Measurements from ENCODE around the gene CYB561A3.
A peak's percentile ranks its signal among the peaks of the same experiment; 100 is the strongest.

The CYB561A3 gene

DNA sequence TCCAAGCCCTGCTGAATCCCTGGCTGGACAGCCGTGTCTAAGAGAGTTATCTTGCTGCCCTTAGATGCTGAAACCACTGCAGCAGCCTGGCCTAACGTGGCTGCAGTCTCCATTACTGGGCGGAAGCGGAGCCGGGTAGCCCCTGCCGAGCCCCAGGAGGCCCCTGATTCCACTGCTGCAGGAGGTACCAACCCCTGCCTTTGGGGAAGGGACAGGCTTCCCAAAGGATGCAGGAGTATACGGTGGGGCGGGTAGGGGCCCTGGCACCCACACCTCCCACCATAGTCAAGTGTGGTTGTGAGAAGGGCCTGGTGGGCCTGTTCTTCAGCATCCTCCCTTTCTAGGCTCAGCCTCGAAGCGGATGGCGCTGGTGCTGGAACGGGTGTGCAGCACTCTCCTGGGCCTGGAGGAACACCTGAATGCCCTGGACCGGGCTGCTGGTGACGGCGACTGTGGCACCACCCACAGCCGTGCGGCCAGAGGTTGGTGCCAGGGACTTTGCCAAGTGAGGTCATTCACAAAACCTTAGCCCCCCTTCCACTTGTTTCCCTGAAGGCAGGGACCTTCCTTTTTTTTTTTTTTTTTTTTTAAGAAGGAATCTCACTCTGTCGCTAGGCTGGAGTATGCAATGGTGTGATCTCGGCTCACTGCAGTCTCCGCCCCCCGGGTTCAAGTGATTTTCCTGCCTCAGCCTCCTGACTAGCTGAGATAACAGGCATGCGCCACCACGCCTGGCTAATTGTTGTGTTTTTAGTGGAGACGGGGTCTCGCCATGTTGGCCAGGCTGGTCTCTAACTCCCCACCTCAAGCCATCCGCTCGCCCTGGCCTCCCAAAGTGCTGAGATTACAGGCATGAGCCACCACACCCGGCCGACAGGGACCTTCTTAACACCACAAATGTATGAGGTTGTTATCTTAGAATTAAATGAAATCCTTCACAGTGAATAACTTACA lies 17.6 kb downstream of the CYB561A3 start:
- H3K4me3 Mint-ChIP-seq: no peak overlapping the region
- no peaks in the 10 kb centered on the region for H3K27me3 Mint-ChIP-seq (ENCODE audit: low read depth)
- peaks cover 1% of the 10 kb centered on the region for H3K4me1 Mint-ChIP-seq (ENCODE audit: low read depth)
- H3K36me3 Mint-ChIP-seq (ENCODE audit: low read depth): peaks cover 5% of the 10 kb centered on the region
- H3K27ac Mint-ChIP-seq: no peak overlapping the region
- no peaks in the 10 kb centered on the region for H3K9me3 Mint-ChIP-seq

DNA sequence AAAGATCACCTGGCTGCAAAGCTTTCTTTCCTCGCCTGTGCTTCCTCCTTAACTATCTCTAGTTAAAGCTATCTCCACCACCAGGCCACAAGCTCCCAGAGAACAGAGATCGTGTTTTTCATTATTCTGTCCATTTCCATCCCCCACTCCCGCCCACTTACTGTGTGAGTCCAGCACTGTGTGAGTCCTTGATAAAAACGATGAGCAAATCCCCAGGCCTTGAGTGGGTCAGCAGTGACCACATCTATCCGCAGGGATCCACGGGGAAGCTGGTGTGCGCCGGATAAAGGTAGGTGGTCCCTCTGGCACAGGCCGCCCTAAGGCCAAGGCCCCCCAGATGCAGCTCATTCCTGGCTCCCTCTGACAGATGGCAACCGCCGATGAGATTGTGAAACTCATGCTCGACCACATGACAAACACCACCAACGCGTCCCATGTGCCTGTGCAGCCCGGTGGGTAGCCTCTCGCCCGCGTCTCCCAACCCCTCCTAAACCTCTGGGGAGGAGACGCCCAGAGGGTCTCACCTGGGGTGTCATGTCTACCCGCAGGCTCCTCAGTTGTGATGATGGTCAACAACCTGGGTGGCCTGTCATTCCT lies 19.4 kb downstream of the CYB561A3 start:
- H3K27ac Mint-ChIP-seq: no peak overlapping the region
- H3K4me3 Mint-ChIP-seq: no peak overlapping the region
- H3K36me3 Mint-ChIP-seq (ENCODE audit: low read depth): peaks cover 4% of the 10 kb centered on the region
- peaks cover 1% of the 10 kb centered on the region for H3K4me1 Mint-ChIP-seq (ENCODE audit: low read depth)
- no peaks in the 10 kb centered on the region for H3K9me3 Mint-ChIP-seq
- no peaks in the 10 kb centered on the region for H3K27me3 Mint-ChIP-seq (ENCODE audit: low read depth)

DNA sequence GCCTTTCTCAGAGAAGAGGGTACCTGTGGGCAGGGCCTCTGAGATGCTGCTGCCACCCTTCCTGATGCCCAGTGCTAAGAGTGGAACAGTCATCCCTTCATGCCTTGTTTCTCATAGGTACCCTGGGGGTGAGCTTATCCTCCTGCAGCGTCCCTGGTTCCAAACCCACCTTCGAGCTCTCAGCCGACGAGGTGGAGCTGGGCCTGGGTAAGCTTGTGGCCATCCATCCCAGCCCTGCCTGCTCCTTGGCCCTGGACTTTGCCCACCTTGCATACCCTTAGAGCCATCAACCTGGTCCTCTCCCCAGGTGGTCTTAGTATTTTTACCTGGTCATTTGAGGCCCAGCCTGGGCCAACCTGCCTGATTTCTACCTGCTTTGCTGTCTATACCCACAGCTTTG lies 20.0 kb downstream of the CYB561A3 start:
- no peaks in the 10 kb centered on the region for H3K9me3 Mint-ChIP-seq
- peaks cover 5% of the 10 kb centered on the region for H3K4me1 Mint-ChIP-seq (ENCODE audit: low read depth)
- H3K36me3 Mint-ChIP-seq (ENCODE audit: low read depth): peaks cover 4% of the 10 kb centered on the region
- no peaks in the 10 kb centered on the region for H3K27me3 Mint-ChIP-seq (ENCODE audit: low read depth)
- no peak overlapping the region for H3K4me3 Mint-ChIP-seq
- no peak overlapping the region for H3K27ac Mint-ChIP-seq

DNA sequence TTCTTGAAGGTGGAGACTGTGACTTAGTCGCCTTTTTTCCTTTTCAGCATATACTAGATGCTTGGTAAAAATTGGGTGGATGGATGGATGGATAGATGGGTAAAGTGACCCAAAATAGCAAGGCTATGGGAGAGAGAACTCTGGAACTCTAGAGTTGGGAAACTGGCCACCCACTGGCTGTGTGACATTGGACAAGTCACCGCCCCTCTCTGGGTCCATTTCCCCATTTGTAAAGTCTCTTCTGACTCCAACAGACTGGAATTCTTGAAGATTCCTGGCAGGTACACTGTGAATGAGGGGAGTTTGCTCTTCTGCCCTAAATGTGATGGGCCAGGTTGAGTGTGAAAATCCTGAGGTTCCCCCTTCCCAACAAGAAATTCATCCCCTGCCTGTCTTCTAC lies 20.7 kb downstream of the CYB561A3 start:
- Mint-ChIP-seq H3K27ac (no peak overlapping the region), H3K27me3 (ENCODE audit: low read depth) (no peaks in the 10 kb centered on the region), H3K36me3 (ENCODE audit: low read depth) (peaks cover 3% of the 10 kb centered on the region), H3K4me1 (ENCODE audit: low read depth) (peaks cover 6% of the 10 kb centered on the region), H3K9me3 (no peaks in the 10 kb centered on the region), H3K4me3 (no peak overlapping the region)

DNA sequence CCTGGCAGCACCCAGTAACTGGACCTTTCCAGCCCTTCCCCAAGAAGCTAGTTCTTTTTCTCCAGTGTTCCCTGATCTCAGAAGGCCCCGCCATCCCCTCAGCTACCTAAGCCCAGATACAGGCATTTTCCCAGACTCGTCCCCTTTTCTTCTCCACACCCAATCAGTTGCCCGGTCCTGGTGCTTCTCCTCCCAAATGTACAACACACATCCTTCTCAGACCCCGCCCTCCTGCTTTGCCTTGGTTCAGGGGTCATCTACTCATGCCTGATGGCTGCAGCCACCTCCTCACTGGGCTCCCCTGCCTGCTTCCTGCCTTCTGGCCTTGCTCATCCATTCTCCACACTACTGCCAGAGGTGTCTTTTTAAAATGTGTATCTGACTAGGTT lies 22.2 kb downstream of the CYB561A3 start:
- peaks cover 2% of the 10 kb centered on the region for H3K36me3 Mint-ChIP-seq (ENCODE audit: low read depth)

DNA sequence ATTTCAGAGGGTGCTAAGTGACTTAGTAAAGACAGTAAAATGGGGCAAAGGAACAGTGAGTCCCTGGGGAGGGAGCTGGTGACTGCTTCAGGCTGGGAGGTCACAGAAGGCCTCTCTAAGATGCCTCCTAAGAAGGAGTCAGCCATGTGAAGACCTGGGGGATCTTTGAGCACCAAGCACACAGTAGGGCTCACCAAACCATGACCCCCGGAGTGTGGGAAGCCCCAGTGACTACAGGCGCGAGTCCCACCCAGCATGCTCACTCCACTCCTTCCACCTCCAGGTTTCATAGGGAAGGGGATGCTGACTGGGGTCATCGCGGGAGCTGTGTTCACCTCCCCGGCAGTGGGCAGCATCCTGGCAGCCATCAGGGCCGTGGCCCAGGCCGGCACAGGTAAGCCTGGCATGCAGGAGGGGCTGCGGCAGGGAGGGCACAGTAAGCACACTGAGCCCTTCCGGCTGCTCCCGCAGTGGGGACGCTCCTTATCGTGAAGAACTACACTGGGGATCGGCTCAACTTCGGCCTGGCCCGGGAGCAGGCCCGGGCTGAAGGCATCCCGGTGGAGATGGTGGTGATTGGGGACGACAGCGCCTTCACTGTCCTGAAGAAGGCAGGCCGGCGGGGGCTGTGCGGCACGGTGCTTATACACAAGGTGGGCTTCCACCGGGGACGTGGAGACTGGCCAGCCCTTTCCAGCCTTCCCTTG lies 22.7 kb downstream of the CYB561A3 start:
- Mint-ChIP-seq H3K27me3 (ENCODE audit: low read depth) (no peaks in the 10 kb centered on the region), H3K9me3 (no peaks in the 10 kb centered on the region), H3K36me3 (ENCODE audit: low read depth) (peaks cover 2% of the 10 kb centered on the region), H3K27ac (no peak overlapping the region), H3K4me3 (no peak overlapping the region), H3K4me1 (ENCODE audit: low read depth) (peaks cover 13% of the 10 kb centered on the region)

More for the DNA sequence above, 22.2 kb downstream of the CYB561A3 start:
- no peak overlapping the region for H3K27ac Mint-ChIP-seq
- H3K9me3 Mint-ChIP-seq: no peaks in the 10 kb centered on the region
- no peak overlapping the region for H3K4me3 Mint-ChIP-seq
- H3K4me1 Mint-ChIP-seq (ENCODE audit: low read depth): peaks cover 8% of the 10 kb centered on the region
- no peaks in the 10 kb centered on the region for H3K27me3 Mint-ChIP-seq (ENCODE audit: low read depth)

DNA sequence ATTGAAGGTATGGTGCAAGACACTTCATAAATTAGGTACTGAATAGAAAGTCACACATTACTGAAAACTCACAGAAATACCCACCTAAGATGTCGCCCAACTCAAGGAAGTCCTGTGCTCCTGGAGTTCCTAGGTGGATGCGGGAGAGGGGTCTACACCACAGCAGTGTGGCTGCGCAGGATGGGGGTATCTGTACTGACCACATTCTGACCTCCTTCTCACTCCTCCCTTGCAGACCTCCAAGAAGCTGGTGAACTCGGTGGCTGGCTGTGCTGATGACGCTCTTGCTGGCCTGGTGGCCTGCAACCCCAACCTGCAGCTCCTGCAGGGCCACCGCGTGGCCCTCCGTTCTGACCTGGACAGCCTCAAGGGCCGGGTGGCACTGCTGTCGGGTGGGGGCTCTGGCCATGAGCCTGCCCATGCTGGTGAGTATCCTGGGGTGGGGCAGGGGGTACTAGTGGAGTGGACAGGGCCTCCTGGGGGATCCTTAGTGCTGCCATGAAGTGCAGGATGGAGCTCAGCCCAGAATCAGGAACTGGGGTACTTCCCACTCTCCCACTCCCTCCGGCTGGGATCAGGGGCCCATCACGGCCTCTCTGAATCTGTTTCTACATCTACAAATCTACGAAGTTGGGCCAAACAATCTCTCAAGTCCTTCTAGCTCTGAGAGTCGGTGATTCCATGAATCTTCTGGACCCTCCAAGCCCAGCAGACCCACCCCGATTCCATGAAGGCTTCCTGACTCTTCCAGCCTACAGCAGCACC lies 23.8 kb downstream of the CYB561A3 start:
- Mint-ChIP-seq H3K27ac (no peak overlapping the region), H3K36me3 (ENCODE audit: low read depth) (peaks cover 2% of the 10 kb centered on the region), H3K9me3 (no peaks in the 10 kb centered on the region), H3K27me3 (ENCODE audit: low read depth) (no peaks in the 10 kb centered on the region), H3K4me3 (no peak overlapping the region), H3K4me1 (ENCODE audit: low read depth) (peaks cover 21% of the 10 kb centered on the region)

DNA sequence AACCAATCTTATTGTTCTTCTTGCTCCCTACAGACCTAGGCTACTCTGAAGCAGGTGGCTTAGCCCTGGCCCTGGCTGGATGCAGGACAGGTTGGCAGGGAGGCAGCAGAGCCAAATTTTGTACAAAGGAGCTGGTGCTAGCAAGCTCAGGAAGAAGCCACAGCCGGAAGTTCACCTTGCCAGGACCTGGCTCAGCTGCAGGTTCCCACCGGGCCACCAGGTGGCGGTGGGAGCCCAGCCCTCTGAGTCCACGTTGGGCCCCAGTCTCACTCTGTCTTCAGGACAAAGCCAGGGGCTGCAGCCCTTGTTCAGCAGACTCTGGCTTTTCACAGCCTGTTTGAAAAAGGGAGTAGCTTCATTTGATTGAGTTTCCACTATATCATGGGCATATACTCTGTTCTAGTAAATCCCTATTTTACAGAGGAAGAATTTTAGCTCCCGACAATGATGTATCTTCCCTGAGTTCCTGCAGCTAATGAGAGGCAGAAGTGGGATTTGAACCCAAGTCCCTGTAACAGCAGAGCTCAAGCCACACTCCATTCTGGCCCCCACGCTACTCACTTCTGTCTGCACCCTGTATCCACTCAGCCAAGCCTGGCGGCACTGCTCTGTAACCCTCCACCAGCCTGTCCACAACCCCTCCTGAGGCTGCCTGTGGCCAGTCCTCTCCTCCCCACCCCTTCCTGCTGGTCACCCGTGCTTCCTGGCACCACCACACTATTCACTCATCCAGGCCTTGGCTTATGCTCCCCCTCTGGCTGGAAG lies 25.3 kb downstream of the CYB561A3 start:
- Mint-ChIP-seq H3K4me1 (ENCODE audit: low read depth) (peaks cover 30% of the 10 kb centered on the region), H3K36me3 (ENCODE audit: low read depth) (peaks cover 10% of the 10 kb centered on the region), H3K9me3 (no peaks in the 10 kb centered on the region), H3K4me3 (no peak overlapping the region), H3K27me3 (ENCODE audit: low read depth) (no peaks in the 10 kb centered on the region), H3K27ac (peak overlapping the region; percentile 76)

DNA sequence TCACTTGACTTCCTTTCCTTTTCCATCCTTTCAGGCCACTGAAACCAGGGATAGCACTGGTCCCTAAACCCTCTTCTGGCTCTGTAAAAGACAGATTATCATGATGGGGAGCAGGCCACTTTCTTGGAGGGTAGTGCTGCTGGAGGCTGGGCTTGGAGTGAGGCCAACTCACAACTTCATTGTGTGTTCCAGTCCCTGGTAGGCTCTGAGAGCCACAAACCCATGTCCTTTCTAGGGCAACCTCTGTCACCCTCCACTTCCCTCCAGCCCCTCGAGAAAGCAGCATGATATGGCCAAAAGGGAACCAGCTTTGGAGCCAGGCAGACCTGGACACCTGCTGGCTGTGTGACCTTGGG lies 26.3 kb downstream of the CYB561A3 start:
- Mint-ChIP-seq H3K27me3 (ENCODE audit: low read depth) (no peaks in the 10 kb centered on the region), H3K27ac (peak overlapping the region; percentile 62), H3K4me3 (no peak overlapping the region), H3K4me1 (ENCODE audit: low read depth) (peaks cover 36% of the 10 kb centered on the region), H3K9me3 (no peaks in the 10 kb centered on the region), H3K36me3 (ENCODE audit: low read depth) (peaks cover 13% of the 10 kb centered on the region)

DNA sequence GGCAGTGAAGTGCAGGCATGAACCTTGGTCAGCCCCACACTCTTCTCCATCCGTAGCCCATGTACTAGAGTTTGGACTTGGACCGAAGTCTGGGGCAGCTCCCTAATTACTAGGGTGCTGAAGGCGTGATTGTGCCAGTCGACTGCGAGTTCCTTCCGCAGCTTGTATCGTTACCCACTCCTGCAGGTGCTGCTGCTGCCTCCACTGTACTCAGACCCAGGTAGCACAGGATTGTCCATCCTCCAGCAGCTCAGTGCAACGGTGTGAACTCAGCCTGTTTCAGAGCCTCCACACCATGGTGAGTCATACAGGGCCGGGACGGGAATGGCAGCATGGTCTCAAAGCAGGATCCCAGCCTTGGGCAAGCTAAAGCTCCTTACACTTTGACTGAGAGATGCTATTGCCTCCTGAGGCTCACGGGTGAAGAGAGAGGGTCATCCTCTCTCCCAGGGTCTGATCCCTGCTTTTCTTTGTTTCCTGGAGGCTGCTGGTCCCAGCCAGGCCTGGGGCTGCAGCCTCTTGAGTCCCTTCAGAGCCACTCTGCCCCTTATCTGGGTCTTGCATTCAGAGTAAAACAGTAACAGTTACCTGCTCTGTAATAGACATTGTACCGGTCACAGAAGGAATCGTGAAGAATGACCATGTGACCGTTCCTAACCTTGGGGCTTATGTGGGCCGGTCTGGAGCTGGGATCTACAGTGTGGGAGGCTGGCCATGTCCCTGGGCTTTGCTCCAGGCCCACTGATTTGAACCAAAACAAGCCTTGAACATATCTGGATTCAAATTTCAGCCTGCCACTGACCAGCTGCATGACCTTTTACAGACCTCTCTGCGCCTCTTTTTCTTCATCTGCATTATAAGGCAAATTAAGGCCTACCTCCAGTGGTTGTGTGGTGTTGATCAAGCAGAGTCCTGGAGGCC lies 27.0 kb downstream of the CYB561A3 start:
- no peaks in the 10 kb centered on the region for H3K27me3 Mint-ChIP-seq (ENCODE audit: low read depth)
- H3K4me1 Mint-ChIP-seq (ENCODE audit: low read depth): peaks cover 41% of the 10 kb centered on the region
- H3K27ac Mint-ChIP-seq: peak overlapping the region; percentile 97
- no peaks in the 10 kb centered on the region for H3K9me3 Mint-ChIP-seq
- peaks cover 18% of the 10 kb centered on the region for H3K36me3 Mint-ChIP-seq (ENCODE audit: low read depth)
- peak overlapping the region; percentile 96 for H3K4me3 Mint-ChIP-seq

DNA sequence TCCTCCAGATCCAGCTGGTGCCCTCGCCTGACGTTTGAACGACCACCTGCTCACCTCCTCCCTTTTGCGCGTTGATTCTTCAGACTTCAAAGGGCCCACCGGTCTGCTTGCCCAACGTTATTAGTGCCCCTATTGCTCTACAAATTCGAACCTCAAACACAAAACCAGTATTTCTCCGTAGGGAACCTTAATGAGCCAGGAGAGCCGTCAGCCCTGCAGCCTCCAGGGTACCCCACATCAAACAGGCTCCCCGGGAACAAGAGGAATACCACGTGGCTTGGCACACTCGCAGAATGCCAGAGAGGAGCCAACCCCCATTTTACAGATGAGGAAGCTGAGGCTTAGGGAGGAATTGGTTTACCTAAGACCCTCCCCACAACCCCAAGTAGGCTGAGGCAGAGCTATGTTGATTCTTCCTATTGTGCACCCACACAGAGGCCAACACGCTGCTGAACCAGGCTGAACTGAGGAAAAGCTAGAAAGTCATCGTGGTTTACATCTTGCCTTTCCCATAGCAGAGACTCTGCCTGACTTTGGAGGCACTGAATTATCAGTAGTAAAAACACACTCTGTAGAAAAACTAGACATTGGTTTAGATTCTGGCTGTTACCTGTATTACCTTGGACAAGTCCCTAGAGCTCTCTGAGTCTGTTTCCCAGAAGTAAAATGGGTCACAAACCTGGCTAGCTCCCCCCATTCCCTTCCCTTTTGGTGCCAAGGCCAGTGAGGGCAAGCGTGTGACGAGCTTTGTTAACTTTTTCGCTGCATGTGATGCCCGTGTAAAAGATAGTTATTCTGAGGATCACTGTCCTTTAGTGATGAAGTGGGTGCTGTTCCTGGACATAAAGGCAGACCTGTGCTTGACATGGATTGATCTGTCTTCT lies 27.9 kb downstream of the CYB561A3 start:
- H3K27ac Mint-ChIP-seq: peak overlapping the region; percentile 97
- peak overlapping the region; percentile 96 for H3K4me3 Mint-ChIP-seq
- peaks cover 46% of the 10 kb centered on the region for H3K4me1 Mint-ChIP-seq (ENCODE audit: low read depth)
- H3K27me3 Mint-ChIP-seq (ENCODE audit: low read depth): no peaks in the 10 kb centered on the region
- peaks cover 24% of the 10 kb centered on the region for H3K36me3 Mint-ChIP-seq (ENCODE audit: low read depth)
- H3K9me3 Mint-ChIP-seq: no peaks in the 10 kb centered on the region

DNA sequence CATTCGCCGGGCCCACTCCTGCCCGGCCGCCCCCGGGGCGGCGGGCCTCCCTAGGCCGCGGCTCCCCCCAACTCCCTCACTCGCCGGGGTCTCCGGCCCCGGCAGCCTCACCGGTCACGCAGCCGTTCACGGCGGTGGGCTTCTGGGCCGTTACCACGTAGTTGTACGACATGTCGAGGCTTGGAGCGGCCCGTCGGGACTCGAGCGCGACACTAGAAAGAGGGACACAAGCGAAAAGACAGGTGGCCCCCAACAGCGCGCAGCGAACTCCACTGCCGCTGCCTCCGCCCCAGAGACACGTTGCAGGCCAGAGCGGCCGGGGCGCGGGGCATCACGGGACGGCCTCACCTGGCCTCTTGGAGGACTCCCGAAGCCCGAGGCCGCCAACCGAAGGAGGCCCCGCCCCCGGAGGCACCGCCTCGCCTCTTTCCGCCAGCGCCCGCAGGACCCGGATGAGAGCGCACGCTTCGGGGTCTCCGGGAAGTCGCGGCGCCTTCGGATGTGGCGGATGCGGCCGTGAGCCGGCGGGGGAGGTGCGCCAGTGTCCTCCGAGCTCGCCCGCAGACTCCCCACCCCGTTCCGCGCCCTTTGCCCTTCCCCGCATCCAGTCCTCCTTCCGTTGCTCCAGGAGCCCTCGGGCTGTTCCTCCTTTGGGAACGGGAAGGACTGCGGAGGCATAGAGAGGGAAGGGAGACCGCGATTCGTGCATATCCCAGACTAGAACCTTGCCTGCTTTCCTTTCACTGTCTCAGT lies 28.7 kb downstream of the CYB561A3 start, which contains the start of the genes DDB1 and TKFC:
DDB1 (minus strand) TSS at position 309 of the 753 bp plus-strand sequence; CDS start at position 172, 137 bp downstream.
TKFC (plus strand) TSS at position 432 of the 753 bp plus-strand sequence. CDS start 1,501 bp downstream, outside the sequence.
- Mint-ChIP-seq H3K4me1 (ENCODE audit: low read depth) (peaks cover 46% of the 10 kb centered on the region), H3K4me3 (peak within 1 kb of the TSS; percentile 96), H3K27me3 (ENCODE audit: low read depth) (no peaks in the 10 kb centered on the region), H3K9me3 (no peaks in the 10 kb centered on the region), H3K27ac (peak within 1 kb of the TSS; percentile 97), H3K36me3 (ENCODE audit: low read depth) (peaks cover 27% of the 10 kb centered on the region)
